Dermis blood vessel endothelial cell (primary cell): ENCODE results near the gene ATP8A1. TPM values are rescaled to one million over a fixed set of nuclear protein-coding genes. Genes with fewer than 3 reads are reported as not detected.
"Not testable (repeated sequence)": the region's sequence is repeated elsewhere in the genome, so short reads cannot be mapped to it uniquely, and the experiment has no call there.

Source experiments
- DNase-seq: peaks from one replicate; pipeline ENCODE4 v3.0.0; 2010
- total RNA-seq: library from RNA; depleted of rRNA; stranded (reverse); fragments of >200 nt; gene quantifications from 2 replicates; pipeline ENCODE4 v1.2.3, GENCODE V29; 2014

The ATP8A1 gene
- 16.7 and 40.8 TPM in 2 replicates for total RNA-seq

DNA sequence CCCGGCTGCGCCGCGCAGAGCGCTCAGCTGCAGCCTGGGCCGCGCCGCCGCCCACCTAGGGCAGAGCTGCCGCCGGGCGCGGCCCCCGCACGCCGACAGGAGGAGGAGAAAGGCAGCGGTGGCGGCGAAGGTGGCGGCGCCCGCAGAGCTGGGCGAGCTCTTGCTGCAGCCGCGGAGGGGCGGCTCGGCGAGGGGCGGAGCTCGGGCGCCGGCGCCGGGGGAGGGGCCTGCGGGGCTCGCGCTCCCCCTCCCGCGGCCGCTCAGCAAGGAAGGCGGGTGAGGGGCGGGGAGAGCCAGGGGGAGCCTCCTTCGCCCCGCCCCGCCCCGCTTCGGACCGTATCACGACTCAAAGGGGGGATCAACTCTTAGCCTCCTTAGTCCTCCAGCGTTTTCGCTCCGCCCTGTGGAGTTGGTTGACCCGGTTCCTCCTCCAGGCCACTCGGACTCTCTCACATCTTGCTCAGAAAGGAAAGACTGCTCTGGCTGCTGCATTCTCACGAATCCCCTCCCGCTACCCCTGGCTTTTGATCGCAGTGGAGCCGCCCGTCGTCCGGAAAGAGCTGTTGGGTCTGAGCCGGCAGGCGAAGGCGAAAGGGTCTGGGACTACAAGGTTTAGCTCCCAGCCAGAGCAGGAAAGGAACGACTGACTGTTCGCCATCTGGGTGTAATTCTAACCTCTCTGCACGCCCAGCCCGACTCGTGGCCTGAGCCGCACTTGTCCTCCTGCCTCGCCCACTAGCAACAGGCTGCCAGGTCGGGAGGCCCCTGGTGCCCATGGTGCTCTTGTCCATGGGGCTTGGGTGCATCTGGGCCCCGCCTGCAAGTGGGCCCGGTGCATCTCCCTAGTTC, at the start of gene ATP8A1:
TSS of gene ATP8A1 (minus strand) at position 162 of the 849 bp plus-strand sequence. CDS start 232 bp downstream, outside the sequence.
- peak; percentile 90 for DNase-seq

DNA sequence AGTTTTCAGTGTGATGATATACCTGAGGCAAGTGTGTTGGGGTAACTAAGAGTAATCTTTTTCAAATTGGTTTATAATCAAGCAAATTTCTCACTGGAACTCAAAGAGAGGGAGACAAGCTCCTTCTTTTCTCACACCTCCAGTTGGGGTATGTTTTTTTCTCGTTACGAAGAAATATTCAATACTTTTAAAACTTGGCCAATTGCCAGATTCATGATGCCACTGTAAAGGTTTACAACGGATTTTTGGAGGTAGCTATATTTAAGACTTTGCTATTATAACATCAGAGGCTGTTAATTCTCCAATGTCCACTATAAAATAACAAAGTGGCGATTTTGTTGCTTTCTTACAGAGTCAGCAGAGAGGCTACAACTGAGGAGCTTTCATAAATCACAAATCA, 49.2 kb upstream of the ATP8A1 start:
- no peak for DNase-seq

DNA sequence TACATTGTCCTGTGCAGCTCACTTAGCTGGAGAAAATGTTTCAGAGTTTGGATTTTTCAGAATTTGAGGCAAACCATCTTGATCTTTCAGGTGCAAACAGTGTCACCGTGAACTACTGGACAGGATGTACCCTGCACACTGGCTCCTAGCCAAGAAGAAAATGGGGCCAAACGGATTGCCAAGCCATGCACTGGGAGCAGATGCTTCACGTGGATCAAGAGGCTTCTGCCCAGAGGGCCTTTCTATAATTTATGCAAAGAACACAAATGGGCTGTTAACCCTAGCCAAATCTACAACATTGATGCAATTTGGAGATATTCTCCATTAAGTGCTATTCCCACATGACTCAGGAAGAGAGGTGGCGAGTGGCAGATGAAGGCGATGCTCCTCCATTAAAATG, 46.9 kb upstream of the ATP8A1 start:
- no peak for DNase-seq

DNA sequence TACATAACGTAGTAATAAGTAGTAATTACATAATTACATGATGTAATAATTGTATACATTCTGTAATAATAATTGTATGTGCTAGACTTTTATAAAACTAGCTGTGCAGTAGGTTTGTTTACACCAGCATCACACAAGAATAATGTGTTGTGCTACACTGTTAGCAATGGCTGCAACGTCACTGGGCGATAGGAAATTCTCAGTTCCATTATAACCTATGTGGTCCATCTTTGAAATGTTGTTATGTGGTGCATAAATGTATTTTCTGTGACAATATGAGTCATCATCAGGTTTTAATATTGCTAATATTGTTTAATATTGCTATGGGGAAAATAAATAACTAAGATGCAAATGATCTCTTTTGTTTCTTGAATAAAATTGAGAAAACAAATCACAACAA, 46.0 kb upstream of the ATP8A1 start:
- no peak for DNase-seq

DNA sequence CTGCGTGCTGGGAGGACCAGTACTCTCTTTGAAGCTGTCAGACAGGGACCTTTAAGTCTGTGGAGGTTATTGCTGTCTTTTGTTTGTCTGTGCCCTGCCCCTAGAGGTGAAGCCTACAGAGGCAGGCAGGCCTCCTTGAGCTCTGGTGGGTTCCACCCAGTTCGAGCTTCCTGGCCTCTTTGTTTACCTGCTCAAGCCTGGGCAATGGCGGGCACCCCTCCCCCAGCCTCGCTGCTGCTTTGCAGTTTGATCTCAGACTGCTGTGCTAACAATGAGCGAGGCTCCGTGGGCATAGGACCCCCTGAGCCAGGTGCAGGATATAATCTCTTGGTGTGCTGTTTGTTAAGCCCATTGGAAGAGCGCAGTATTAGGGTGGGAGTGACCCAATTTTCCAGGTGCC, 44.9 kb upstream of the ATP8A1 start:
- DNase-seq: not testable (repeated sequence)

DNA sequence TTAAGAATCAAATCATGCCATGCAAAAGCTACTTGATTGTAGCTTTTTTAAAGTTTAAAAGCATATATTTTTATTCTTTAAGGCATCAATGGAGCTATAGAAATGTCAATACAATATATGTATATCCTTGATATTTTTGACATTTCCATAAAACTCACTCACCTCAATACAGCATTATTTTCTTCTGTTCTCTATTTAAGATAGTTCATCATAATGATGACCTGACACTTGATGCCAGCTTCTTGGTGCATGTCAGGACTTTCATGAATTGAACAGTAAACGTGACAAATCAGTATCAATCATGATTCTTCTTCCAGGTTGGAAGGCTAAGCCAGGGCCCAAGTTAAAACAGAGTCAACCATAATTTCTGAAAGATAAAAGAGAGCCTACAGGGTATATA, 33.6 kb upstream of the ATP8A1 start:
- no peak for DNase-seq

DNA sequence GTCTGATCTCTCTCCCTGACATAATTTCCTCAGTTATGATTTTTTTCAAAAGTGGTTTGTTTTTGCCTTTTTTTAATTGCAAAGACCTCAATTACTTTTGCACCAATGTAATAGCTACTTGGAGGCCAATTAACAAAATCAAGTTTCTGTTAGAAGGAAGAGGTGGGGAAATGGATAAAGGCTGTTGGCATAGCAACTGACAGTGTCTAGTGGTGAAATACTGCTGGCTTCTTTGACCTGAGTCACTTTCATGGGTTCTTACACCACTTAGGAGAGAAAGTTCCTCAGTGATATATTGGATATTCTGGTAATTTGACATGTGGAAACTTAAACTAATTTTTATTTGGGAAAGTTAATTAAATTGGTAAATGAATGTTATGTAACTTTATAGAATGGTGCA, 26.5 kb upstream of the ATP8A1 start:
- DNase-seq: no peak

DNA sequence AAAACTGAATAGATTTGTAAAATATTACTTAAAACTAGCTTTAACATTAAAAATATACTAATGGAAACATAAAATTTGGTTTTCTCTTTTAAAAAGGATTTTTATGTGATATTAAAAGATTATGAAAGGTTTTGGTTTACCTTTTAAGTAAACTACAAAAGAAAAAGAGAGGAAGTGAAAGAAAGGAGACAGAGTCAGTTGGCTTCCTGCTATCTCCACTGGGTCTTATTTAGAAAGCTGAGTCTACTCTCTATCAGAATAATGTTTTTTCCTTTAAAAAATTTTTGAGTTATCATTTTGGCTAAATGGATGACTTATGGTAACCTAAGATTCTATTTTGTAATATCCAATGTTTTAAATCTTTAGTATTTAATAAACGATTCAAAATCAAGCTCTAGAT, 21.6 kb upstream of the ATP8A1 start:
- no peak for DNase-seq

DNA sequence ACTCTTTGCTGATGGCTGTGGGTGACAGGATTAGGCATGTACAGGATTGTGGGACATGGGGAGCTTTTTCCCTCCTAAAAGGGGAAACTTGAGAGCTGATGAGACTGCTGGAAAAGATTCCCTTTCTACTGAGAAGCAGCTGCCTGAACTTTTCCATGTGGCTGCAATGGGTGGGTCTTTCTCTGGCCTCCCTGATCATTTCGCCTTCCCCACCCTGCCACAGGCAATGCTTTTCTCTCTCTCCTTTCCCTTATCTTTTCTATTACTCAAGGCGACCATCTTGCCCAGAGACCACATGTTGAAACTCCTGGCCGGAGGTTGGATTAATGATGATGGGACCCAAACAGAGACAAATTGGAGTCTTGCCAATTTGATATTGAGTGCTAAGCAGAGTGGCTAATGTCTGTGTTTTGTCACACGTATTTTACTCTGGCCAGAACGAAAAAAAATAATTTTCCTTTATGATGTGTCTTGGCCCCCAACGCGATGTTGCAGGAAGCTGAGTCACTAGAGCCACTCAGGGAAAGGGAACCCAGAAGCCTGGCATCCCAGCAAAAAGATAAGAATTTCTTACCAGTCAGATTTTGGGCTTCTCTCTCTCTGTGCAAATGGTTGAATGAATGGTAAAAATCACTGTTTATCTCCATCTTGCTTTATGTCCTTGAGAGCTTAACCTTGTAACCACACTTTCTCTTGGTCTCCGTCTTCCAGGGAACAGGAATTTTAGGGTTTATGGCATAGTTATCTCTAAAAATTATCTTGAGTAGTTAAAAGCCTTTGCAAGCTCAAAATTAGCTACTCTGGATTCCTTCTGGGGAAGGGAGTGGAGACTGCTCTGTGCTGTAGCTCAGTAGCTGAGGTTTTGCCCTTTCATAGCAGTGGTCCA, 19.4 kb upstream of the ATP8A1 start:
- DNase-seq: no peak

DNA sequence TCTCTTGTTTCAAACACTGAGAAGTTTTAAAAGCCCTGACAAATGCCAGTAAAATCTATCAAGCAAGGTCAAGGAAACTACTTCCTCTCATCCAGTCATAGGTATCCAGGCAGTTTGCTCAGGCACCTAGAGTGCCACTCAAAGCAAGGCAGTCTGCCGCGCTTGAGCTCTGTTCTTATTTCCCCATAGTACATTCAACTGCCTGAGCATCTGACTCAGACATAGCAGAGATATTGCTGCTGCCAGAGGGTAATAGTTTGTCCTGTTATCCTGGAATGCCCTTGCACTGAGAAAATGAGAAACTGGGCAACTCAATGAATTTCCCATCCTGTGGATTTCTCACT, 16.1 kb upstream of the ATP8A1 start:
- no peak for DNase-seq

DNA sequence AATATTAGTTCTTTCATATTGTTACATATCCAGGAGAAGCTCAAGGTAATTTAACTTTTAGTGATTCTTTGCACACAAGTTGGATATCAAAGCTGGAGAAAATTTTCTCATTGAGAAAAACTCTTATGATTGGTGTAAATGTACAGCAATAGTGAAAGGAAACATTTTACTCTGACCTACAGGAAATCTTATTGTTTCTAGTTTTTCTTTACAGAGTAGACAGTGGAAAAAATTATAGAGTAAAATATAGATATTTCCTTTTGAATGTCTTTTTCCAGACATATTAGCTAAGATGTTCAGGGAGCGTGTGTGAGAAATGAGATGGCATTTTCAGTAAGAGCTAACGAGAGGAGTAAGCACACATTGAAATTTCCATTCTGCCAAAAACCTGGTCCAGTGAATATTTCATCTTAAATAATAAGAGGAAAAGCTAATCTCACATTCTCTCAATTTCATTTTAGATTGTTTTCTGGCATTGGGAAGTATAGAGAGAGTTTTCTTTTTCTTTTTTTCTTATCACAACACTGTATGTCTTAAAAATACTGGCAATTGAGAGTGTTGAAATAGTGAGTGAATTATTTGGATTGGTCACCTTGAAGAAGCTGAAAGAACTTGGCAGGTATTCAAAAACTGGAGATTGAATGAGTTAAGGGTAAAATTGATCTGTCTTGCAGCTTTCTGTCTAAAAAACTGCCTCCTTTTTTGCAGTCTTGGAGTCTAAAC, 15.6 kb upstream of the ATP8A1 start:
- no peak for DNase-seq

DNA sequence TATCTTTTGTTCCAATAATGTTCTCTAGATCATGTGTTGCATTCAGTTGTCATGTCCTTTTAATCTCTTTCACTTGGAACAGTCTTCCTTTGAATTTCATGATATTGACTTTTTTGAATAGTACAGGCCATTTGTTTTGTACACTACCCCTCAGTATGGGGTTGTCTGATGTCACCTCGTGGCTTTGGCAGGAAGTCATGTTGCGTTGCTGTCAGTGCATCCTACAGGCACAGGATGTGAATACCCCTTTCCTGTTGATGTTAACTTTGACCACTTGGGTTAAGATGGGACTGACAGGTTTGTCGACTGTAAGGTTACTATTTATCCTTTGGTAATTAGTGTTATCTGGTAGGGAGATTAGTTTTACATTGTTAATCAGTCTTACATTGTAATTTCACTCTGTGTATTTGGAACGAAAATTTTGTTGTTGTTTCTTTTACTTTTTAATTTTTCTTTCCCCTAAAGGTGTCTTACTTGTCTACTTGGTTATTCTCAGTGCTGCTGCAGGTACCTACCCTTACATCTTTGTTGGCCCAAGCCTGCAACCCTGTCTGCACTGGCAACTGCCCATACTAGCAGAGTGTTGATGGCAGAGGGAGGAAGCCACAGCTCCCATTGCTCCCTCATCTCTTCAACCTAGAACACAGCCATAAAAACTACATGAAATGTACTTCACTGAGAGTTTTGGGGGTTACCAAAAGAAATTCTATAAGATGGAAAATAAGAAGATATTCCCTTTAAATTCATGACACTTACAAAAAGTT, 14.7 kb upstream of the ATP8A1 start:
- DNase-seq: no peak

DNA sequence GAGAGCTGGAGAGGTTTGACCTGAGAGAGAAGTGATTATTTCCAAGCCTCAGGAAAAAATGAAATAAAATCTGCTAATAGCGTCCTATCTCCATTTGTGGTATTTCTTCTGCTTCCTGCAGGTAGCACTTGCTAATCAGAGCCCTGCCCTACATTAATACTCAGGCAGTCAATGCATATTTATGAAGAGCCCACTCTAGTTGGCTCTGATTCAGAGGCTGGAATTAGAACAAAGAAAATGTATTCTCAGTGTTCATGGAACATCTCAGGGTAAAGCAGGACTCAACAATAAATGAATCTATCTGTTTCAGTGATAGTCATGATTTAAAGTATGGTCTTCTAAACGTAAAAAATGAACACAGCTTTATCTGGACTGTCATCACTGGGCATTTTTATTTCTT, 1.4 kb upstream of the ATP8A1 start:
- DNase-seq: no peak

DNA sequence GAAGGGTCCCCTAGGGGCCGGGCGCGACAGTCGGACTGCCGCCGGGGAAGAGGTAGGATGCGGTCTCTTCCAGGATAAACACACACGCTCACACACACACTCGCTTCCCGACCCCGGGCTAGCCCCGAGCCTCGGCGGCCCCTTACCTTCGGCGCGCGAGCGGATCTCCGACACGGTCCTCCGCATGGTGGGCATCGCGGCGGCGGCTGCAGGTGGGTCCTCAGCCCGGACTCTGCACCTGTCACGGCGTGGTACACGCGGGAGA, 294 bp downstream of the ATP8A1 start:
- no peak for DNase-seq

DNA sequence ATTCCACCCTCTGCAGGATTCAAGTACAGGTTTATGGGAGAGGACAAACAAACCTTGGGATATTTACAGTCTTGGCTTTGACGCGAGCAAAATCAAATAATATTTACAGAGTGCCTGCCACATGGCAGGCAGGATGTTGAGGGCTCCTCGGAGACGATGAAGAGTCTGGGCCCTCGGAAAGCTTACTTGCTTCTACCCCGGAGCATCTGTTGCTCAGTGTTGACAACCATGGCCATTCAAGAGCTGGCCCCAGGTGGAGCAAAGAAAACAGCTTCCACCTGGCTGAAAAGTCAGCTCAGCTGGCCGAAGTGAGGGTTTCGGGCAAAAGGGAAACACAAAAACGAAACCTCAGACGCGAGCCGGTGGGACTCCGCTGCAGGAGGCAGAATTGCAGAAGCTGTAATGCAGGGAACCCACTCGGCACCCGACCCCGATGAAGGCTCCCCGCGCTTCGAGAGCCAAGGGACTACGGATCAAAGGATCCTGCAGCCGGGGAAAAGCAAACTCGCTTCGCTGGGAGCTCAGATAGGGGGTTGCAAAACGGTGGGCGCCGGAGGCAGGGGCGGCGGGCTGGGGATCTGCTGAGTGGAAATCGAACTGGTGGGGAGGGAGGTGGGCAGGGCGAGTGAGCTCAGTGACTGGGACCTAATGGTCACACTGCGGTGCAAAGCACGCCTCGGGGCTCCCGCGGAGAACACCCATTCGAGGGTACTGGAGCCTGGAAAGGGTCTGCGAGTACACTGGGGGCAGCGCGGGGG, 805 bp downstream of the ATP8A1 start:
- DNase-seq: peak; percentile 21

DNA sequence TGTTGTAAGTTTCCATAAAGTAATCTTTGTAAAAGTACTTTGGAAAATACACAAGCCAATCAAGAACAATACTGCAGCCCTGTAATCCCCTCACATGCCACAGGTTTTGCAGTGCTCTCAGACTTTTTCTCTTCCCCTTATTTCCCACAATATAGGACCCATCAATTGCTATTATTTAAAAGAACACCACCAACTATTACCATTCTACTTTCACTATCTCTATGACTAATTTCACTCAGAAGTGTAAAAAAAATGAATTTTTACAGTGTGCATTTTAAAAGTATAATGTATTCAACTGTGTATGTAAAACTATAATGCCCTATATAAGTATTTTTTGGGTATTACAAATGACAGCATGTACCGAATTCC, 1.7 kb downstream of the ATP8A1 start:
- DNase-seq: no peak

DNA sequence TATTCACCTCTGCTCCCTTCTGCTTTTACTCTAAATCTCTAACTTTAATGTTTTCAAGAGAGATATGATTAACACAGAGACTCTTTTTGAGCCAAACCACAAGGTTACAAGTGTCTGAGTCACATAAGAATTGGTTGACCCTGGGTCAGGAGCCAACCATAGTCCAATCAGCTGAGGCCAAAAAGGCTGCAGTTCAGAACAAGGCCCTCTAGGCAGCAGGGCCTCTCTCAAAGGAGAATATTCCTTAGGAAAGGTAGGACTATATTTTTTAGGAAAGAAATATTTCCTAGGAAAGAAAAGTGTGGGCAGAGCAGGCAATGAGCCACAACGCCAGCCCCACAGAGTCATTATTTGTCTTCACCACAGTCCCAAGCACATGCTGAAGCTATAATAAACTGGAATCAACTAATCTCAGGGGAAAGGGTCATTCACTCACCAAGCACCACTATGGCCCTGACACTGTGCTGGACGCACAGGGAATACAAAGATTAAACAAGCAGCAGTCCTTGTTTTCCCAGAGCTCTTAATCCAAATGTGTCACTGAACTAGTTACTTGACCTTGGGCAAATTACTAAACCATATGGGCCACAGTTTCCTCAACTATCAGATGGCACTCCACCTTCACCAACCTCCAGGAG, 2.2 kb downstream of the ATP8A1 start:
- peak; percentile 49 for DNase-seq

DNA sequence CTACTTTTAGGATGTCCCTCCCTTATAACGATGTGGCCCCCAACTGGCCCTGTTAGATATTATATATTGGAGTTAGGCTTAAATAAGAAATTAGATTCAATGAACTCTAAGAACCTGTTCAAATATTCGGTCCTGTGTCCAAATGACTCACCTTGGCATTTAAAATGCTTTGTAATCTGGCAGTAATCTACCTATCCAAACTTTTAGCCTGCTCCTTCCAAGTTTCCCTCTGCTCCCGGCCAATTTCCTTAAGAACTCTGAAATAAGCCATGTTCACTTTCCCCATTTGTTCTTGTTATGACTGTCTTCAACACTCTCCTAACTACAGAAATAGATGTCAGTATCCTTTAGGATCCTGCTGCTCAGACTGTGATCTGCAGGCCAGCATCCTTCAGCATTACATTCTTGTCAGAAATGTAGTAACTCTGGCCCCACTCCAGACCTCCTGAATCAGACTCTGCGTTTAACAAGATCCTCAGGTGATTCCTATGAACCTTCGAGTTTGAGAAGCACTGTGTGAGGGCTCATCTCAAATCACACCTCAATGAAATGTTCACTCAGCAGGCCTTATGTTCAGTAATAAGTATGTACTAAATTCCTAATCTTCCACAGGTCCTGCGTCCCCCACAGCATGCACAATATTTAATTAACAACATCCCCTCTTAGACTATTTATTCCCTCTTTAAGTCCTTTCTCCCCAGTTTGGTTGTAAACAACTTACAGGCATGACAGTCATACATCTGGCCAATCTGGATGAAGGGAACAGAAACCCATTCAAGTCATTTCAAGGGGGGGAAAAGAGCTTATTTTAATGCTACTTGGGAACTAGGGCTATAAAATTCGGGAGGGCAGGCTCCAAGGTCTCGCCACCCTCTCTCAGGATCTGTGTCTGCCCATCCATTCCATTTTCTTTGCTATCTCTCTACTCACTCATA, 3.0 kb downstream of the ATP8A1 start:
- peak; percentile 2 for DNase-seq

DNA sequence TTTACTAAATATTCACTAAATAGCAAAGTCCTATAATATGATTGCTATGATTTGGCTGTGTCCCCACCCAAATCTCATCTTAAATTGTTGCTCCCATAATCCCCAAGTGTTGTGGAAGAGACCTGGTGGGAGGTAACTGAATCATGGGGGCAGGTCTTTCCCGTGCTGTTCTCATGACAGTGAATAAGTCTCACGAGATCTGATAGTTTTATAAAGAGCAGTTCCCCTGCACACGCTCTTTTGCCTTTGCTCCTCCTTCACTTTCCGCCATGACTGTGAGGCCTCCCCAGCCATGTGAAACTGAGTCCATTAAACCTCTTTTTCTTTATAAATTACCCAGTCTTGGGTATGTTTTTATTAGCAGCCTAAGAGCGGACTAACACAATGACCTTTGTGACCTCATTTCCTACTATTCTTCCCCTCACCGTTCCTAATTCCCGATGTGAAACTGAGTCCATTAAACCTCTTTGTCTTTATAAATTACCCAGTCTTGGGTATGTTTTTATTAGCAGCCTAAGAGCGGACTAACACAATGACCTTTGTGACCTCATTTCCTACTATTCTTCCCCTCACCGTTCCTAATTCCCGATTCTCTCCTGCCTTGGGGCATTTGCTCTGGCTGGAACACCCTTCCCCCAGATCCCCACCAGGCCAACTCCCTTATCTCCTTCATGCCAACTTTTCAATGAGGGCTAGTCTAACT, 4.2 kb downstream of the ATP8A1 start:
- peak; percentile 53 for DNase-seq

DNA sequence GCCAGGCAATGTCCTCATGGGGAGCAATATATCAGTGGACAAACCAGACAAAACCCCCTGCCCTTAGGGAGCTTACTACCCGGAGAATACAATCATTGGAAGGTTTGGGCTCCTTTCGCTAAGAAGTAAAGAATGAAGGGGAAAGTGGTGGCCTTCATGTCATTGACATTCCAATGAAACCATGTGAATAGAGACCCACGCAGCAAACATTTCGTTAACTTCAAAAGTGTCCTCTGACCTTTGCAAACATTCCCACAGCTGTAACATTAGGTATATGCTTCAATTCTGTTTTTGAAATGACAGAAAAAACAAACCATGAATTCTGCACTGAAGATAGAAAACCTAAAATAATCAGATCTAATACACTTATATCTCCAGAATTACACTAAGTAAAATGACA, 7.0 kb downstream of the ATP8A1 start:
- DNase-seq: no peak
